C4-2B (cell line): ENCODE measurements around the gene ZNF778.
"Not testable (repeated sequence)": the region's sequence is repeated elsewhere in the genome, so short reads cannot be mapped to it uniquely, and the experiment has no call there.

Experiments used
- H3K27ac ChIP-seq: fragments of 450-650 bp; 2 replicates; pipeline ENCODE4 v1.5.1; 2017
- ZFX ChIP-seq: fragments of 450-650 bp; IDR thresholded peaks from 2 replicates; pipeline ENCODE4 v1.6.1; 2017
- TF ChIP-seq, protein P1 (sequence below): fragments of 450-650 bp; conservative IDR thresholded peaks from 2 replicates; pipeline ENCODE4 v1.5.1; 2017; ENCODE audit warnings: mild to moderate bottlenecking

Gene ZNF778

GRCh38 chr16:89243664-89244063 is 26.2 kb downstream of the ZNF778 start:
- H3K27ac ChIP-seq, result no peak overlapping the region
- TF ChIP-seq ZFX, result no peak
- TF ChIP-seq, protein P1, sequence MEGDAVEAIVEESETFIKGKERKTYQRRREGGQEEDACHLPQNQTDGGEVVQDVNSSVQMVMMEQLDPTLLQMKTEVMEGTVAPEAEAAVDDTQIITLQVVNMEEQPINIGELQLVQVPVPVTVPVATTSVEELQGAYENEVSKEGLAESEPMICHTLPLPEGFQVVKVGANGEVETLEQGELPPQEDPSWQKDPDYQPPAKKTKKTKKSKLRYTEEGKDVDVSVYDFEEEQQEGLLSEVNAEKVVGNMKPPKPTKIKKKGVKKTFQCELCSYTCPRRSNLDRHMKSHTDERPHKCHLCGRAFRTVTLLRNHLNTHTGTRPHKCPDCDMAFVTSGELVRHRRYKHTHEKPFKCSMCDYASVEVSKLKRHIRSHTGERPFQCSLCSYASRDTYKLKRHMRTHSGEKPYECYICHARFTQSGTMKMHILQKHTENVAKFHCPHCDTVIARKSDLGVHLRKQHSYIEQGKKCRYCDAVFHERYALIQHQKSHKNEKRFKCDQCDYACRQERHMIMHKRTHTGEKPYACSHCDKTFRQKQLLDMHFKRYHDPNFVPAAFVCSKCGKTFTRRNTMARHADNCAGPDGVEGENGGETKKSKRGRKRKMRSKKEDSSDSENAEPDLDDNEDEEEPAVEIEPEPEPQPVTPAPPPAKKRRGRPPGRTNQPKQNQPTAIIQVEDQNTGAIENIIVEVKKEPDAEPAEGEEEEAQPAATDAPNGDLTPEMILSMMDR, result no peak

DNA sequence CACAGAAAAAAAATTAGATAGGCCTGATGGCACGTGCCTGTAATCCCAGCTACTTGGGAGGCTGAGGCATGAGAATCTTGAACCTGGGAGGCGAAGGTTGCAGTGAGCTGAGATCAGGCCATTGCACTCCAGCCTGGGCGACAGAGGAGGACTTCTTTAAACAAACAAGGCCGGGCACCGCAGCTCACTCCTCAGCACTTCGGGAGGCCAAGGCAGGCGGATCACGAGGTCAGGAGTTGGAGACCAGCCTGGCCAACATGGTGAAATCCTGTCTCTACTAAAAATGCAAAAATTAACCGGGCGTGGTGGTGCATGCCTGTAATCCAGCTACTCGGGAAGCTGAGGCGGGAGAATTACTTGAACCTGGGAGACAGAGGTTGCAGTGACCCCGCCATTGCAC is 26.8 kb downstream of the ZNF778 start:
- H3K27ac ChIP-seq, result not testable (repeated sequence)

DNA sequence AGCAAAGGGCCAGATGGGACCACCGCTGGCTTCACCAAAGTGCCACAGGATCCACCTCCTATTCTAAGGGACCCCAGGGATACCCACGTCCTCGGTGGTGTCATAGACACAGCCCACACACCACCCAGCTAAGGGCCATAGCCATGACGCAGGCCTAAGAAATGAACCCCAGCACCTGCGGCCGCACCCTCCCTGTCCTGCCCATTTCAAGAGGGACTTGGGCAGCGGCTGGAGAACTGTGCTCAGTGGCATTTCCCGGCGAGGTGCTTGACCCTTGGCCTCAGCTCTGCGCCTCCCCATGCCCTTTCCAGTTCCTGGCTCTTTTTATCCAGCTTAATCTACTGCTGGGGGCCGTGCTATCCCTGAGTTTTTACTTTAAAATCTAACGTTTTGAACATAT is 27.3 kb downstream of the ZNF778 start:
- no peak for TF ChIP-seq ZFX
- TF ChIP-seq, protein P1, result no peak

DNA sequence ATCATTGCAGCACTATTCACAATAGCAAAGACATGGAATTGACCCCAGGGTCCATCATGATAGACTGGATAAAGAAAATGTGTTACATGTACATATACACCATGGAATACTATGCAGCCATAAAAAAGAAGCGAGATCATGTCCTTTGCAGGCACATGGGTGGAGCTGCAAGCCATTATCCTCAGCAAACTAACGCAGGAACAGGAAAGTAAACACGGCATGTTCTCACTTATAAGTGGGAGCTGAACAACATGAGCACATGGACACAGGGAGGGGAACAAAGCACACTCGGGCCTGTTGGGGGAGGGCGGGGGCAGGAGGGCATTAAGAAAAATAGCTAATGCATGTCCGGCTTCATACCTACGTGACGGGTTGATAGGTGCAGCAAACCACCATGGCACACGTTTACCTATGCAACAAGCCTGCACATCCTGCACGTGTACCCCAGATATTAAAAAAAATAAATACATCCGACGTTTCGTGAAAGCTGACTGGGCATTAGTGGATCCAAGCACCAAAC is 28.9 kb downstream of the ZNF778 start:
- no peak overlapping the region; the same call in 1 of the 2 replicates for H3K27ac ChIP-seq
- TF ChIP-seq, protein P1, result no peak
- no peak for TF ChIP-seq ZFX

More for the DNA sequence above, 27.3 kb downstream of the ZNF778 start:
- no peak overlapping the region for H3K27ac ChIP-seq

- H3K27ac ChIP-seq, result peak overlapping the region; percentile 14; the same call in 1 of the 2 replicates
- TF ChIP-seq, protein P1, result no peak
- TF ChIP-seq ZFX, result no peak
Observed at GRCh38 chr16:89246903-89247733, 29.6 kb downstream of the ZNF778 start.

DNA sequence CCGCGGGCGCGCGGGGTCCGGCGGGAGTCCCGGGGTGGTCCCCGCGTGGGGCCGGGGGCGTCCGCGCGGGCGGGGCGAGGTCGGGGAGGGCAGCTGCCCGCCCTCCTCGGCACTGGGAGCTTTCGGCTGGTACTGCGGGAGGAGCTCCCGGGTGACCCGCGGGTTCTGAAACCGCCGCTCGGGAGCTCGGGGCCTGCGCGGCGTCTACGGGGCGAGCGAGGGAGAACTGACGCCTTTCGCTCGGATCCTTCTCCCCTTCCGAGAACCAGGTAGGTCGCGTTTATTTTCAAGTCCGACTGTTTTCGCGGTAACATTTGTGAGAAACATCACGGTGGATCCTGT is 30.2 kb downstream of the ZNF778 start:
- not testable (repeated sequence) for H3K27ac ChIP-seq

- H3K27ac ChIP-seq, result no peak overlapping the region
Observed at GRCh38 chr16:89248196-89248982, 30.9 kb downstream of the ZNF778 start.

More at GRCh38 chr16:89248196-89248982, 30.9 kb downstream of the ZNF778 start:
- TF ChIP-seq ZFX, result no peak
- TF ChIP-seq, protein P1, result no peak
